ENCODE measurements around the gene DCAF10.
"Not testable (repeated sequence)": the region's sequence is repeated elsewhere in the genome, so short reads cannot be mapped to it uniquely, and the experiment has no call there.

Gene DCAF10

DNA sequence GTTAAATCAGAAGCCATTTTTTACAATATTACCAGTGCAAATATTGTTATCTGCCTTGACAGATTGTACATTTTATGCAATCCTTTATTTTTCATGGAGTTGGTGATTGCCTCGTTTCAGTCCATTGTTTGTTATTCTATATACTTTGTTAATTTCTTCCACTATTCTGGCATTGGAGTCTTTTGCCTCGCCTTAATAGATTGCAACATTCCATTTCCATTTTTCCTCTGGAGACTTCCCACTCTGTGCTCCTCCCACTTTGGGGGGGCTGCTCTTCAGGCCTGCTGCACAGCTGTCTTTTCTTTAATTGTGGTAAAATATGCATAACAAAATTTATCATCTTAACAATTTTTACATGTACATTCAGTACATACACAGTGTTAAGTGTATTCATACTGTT is 4.4 kb upstream of the DCAF10 start:
- DNase-seq, result no peak

DNA sequence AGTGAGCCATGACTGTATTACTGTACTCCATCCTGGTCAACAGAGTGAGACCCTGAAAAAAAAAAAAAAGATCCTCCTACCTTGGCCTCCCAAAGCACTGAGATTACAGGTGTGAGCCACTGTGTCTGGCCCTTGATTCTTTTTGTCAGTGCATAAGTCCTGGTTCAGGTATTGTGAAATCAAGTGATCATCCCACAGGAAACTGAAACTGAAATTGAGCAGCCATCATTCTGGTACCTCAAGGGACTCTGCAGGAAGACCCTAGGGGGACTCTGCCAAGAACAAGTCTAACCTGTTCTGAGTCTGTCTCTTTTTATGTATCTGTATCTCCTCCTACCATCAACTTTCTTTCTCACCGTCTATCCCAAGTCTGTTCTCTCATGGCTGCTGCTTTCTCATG is 1.9 kb upstream of the DCAF10 start:
- DNase-seq, result no peak

DNA sequence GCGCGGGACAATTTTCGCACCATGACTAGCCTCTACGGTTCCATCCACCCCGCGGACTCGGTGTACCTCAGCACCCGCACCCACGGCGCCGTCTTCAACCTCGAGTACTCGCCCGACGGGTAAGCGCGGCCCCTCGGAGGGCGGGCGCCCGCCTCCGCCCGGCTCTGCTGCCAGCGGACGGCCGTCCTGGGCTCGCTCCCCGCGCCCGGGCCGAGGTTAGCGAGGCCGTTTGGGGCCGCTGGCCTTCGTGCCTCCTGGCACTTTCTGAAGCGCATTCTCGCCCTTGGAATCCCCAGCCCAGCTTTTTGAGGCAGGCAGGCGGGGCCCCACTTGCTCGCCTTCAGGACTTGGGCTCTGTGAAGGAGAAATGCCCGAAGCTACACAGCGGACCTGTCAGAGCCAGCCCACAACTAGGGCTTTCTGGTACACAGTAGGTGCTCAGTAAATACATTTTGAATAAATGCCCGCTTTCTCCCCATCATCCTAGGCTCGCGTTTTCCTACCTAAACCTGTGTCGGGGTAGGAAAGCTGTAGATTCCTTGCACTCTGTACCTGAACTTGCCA is 772 bp downstream of the DCAF10 start:
- DNase-seq, result no peak

DNA sequence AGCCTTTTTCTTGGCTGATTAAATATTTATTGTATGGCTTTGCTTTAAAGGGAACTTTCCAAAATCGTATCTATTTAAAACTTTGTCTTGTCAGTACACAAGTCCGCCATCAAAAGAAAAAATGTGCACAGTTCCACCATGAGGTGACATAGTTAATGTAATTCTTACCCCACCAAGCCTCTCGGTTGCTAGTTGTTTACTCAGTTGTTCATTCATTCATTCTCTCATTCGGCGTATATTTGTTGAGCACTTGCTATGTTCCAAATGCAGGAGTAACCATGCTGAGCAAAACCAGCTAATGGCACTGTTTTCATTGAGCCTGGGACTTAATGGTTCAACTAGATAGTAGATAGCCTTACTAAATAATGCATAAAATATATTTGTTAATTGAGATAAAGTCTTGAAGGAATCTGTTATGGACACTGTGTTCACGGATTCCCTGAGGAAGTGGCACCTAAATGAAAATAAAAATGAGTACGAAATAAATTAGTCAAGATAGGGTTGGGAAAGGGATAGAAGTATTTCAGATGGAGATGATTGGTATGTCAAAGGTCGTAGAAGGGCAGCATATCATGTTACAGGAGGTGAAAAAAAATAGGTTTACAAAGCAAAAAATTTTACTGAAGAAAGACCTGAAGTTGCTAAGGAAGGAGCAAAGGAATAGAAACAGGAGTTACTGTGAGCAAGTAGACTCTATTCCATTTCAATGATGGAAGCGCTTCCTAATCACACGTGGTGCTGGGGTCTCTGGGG is 1.5 kb downstream of the DCAF10 start:
- DNase-seq, result no peak

DNA sequence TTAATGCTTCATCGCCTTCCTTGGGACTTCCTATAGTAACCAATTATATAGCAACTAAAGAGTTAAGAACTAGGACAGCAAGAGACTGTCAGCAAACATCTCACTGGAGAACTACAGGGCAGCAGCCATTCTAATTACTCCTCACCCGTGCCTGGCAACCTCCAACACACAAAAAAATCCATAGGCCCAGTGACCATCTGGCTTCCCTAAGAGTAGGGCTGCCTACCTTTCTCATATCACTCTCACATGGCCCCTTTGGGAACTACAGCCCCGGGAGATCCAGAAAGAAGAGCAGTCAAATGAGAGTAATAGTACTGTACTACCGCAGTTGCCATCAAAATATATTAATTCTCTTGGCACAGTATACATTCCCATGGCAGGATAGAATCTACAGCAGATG is 5.7 kb downstream of the DCAF10 start:
- DNase-seq, result no peak

DNA sequence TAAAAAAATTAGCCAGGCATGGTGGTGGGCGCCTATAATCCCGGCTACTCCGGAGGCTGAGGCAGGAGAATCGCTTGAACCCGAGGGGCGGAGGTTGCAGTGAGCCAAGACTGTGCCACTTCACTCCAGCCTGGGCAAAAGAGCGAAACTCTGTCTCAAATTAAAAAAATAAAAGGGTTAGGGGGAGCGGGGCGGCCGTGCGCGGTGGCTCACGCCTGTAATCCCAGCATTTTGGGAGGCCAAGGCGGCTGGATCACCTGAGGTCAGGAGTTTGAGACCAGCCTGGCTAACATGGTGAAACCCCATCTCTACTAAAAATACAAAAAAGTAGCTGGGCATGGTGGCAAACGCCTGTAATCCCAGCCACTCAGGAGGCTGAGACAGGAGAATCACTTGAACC is 9.1 kb downstream of the DCAF10 start:
- not testable (repeated sequence) for DNase-seq

DNA sequence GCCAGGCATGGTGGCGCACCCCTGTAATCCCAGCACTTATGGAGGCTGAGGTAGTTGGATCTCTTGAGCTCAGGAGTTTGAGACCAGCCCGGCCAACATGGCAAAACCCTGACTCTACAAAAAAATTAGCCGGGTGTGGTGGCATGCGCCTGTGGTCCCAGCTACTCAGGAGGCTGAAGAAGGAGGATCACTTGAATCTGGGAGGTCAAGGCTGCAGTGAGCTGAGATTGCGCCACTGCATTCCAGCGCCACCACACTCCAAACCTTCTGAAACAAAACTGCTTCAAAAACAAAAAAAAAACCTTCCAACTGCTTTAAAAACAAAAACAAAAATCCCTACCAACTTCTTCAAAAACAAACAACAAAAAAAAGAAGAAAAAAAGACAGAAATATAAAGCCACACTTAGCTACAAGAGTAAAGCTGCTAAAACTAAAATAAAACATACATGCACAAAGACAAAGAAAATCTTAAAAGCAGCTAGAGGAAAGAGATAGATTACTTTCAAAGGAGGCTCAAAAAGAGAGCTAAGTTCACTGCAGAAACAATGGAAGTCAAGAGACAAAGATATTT is 11.4 kb downstream of the DCAF10 start:
- no peak for DNase-seq

DNA sequence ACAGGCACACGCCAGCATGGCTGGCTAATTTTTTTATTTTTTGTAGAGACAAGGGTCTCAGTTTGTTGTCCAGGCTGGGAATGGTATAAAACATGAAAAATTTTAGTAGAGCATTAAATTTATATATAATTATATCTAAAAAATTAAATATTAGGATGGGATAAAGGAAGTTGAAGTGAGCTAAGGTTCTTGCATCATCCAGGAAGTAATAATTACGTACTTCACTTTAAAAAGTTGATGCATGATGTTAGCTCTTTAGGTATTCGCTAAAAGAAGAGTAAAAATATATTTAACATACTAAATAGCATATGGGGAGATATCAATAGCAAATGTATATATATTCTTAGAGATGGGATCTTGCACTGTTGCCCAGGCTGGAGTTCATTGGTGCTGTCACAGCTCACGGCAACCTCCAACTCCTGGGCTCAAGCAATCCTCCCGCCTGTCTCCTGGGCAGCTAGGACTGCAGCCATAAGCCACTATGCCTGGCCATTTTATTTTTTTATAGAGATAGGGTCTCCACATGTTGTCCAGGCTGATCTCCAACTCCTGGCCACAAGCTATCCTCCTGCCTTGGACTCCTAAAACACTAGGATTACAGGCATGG is 12.3 kb downstream of the DCAF10 start:
- DNase-seq, result no peak

DNA sequence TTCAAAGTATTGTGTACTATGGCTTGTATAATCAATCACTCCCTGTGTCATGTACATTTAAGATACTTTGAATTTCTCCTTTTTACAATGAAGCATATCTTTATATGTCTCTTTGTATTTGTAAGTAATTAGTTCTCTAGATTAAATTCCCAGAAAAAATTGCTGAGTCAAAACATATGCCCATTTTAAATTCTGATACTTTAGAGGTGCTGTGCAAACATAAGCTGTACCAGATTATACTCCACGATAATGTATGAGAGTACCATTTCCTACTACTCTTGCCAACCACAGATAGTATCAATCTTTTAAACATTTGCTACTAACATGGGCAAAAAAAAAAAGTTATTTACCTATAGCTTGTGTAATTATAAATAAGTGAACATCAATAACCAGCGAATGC is 18.3 kb downstream of the DCAF10 start:
- no peak for DNase-seq

DNA sequence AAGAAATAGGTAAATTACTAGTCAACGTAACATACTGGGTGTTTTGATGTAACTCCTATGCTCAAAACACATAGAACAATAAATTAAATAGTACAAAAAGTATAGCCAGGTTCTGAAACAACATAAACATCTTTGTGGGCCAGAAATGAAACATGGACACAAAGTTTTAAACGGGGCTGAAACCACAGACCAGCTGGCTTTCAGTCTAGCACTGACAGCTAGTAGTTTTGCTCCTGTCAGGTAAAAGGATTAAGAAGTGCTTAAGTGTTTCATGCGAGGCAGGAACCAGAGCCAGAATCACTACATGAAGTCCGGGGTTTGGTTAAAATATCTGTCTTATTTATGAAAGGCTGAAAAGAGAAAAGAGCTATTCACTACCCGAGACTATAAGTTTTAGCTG is 19.5 kb downstream of the DCAF10 start:
- no peak for DNase-seq

DNA sequence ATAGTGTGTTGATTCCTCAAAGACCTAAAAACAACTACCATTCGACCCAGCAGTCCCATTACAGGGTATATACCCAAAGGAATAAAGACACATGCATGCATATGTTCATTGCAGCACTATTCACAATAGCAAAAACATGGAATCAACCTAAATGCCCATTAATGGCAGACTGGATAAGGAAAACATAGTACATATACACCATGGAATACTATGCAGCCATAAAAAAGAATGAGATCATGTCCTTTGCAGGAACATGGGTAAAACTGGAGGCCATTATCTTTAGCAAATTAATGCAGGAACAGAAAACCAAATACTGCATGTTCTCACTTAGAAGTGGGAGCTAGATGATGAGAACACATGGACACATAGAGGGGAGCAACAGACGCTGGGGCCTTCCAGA is 24.6 kb downstream of the DCAF10 start:
- not testable (repeated sequence) for DNase-seq

DNA sequence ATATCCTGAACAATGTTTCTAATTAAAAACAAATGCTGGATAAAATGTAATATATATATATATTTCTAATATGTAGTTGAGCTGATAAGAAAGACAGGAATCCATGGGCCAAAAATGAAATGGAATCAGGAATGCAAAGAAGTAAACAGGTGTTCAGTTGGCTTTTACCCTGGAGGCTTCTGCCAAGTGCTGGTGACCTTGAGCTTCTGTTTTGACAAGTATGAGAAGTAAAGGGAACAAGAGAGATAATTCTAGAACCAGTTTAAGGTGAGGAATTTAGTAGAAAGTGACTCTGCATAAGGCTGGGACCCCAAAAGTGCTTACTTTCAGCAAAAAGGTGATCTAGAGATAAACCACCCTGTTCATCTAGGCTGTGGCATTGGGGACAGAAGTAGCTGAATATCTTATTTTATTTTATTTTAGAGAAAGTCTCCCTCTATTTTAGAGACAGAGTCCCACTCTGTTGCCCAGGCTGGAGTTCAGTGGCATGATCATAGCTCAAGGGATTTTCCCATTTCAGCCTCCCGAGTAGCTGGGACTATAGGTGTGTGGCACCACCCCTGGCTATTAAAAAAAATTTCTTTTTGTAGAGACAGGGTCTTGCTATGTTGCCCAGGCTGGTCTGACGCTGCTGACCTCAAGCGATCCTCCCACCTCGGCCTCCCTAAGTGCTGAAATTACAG is 27.0 kb downstream of the DCAF10 start:
- no peak for DNase-seq

DNA sequence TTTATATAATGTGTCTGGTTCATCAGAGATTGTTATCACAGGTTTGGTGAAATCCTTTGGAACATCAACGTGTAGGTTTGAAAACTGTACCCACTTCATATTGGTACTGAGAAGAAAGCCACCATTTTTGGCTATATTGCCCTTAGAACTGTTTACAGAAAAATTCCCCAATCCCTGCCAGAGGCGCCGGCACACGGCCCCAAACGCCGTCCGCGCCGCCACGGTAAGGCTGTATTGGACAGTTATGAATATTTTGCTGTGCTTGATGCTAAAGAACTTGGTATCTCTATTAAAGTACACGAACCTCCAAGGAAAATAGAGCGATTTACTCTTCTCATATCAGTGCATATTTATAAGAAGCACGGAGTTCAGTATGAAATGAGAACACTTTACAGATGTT is 35.2 kb downstream of the DCAF10 start:
- no peak for DNase-seq

DNA sequence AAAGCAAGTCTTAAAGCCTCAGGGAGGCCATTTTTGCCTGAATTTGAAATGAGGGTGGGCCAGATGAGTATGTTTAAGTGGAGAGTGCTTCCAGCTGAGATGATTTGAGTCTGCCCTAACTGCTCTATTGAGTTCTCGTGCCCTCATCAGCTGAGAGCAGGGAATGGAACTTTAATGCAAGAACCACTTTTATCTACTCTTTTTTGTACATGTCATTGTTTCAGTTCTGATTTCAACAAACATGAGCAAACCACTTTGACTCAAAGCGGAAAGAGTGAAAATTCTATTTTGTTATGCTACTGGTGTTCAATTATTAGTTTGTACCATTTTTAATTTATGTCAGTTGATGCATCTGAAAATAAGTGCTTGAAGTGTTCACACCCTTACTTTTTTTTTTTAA is 35.8 kb downstream of the DCAF10 start:
- no peak for DNase-seq

DNA sequence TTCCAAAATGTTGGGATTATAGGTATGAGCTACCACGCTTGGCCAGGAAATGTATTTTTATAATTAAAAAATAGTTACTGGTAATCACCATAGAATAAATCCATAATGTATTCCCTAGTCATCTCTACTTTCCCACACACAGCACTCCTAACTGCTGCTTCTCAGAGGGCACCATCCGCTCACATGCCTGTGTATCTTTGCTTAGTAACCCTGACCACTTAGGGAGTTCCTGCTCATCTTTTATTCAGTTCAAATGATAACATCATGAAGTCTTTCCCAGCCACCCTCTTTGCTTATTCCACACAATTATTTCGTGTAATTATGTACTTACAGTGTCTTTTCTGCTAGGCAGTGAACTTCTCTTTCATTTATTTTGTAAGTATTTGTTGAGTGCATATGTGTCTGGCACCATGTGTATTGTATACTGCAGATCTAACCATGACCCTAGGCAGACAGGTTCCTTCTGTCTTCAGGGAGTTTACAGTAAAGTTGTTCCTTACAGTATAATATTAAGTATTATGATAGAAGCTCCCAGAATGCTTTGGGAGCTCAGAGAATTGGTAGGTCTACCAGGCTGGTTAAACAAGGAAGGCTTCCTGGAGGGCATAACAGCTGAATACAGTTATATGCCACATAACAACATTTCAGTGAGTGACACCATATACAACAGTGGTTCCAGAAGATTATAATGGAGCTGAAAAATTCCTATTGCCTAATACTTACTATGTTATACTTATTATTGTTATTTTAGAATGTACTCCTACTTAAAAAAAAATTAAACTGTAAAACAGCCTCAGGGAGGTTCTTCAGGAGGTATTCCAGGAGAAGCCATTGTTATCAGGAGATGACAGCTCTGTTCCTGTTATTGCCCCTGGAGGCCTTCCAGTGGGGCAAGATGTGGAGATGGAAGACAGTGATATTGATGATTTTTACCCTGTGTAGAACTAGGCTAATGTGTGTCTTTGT is 39.2 kb downstream of the DCAF10 start:
- DNase-seq, result no peak

DNA sequence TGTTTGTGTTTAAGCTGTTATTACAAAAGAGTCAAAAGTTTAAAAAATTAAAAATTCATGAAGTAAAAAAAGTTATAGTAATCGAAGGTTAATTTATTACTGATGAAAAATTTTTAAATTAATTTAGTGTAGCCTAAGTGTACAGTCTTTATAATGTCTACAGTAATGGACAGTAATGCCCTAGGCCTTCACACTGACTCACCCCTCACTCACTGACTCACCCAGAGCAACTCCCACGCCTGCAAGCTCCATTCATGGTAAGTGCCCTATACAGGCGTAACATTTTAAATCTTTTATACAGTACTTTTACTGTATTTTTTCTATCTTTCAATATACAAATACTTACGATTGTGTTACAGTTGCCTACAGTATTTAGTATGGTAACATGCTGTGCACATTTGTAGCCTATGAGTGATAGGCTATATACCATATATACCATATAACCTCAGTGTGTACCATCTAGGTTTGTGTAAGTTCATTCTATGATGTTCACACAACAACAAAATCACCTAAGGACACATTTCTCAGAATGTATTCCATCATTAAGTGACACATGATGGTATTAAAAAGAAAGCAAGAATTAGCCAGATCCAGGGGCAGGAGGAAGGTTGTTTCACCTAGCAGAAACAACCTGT is 40.1 kb downstream of the DCAF10 start:
- no peak for DNase-seq

DNA sequence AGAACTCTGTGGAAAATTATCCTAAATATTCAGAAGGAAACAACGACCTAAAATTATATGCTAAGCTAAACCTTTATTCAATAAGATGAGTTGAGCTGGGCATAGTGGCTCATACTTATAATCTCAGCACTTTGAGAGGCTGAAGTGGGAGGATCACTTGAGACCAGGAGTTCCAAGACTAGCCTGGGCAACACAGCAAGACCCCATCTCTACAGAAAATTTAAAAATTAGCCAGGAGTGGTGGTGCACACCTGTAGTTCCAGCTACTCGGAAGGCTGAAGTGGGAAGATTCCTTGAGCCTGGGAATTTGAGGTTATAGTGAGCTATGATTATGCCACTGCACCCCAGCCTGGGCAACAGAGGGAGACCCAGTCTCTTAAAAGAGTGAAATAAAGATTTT is 51.6 kb downstream of the DCAF10 start:
- DNase-seq, result no peak

DNA sequence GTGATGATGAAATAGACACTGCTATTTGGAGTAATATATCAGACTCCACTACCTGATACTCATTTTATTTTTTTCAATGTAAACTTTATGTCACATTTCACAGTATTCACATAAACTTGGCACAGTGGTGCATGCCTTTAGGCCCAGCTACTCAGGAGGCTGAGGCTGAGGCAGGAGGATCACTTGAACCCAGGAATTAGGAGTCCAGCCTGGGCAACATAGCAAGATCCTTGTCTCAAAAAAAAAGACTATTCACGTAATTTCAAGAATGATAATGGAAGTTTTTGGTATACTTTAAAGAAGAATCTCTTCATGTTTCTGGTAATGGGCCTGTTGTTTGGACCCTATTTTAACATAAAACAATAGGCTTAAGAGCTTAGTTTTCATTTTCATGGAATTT is 56.0 kb downstream of the DCAF10 start:
- DNase-seq, result no peak

DNA sequence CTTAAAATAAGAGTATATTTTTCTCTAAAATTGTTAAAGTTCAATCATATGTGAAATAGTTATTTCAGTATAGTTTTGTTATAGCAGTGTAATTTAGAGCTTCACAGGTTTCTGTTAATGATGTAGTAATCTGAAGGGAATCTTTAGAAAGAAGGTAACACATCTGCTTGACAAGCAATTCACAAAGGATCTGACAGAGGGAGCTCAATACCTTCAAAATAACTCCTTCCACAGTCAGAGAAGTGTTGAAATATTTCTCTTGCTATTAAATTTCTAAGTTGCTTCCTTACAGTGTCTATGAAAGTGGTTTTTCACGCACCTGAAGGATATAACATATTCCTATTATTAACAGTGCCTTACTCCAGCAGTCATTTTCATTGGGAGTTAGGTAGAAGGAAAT is 58.4 kb downstream of the DCAF10 start:
- no peak for DNase-seq

DNA sequence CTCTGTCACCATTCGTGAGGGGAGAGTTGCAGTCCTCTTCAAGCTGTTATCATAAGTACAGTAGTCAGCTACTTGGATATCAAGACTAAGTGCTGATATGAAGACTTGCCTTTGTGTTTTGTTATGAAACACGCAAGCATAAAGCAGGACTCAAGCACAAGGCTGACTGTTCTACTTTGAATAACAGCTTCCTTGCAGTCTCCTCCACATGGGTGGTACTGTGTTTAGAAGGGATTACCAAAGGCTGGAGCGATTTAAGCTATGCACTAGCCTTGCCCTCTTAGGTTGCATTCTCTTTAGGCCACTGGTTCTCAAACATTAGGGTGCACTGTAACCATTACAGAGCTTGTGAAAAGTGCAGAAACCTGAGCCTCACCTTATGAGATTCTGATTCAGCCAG is 61.9 kb downstream of the DCAF10 start:
- DNase-seq, result no peak

DNA sequence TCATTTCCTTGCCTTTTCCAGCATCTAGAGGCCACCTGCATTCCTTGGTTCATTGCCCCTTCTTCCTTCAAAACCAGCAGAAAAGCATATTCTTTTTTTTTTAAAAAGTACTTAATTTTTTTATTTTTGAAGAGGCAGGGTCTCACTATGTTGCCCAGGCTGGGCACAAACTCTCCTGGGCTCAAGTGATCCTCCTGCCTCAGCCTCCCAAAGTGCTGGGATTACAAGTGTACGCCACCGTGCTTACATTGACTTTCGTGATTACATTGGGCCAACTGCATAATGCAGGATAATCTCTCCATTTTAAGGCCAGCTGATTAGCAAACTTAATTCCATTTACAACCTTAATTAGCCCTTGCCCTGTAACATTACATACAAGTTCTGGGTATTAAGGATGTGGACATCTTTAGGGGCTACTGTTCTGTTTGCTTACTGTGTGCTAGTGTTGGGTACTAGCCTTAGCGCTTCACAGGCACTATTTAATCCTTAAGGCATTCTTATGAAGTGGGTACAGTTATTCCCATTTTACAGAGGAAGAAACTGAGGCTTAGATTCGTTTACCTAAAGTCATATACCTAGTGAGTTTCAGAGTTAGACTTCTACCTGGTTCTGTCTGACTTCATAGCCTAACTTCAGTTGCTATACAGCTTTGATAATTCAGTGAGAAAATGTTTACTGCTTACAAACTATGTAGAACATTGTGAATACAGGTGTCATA is 69.6 kb downstream of the DCAF10 start:
- no peak for DNase-seq
